GM12864 (cell line): ENCODE data around the gene EML1.

Experiments
- DNase-seq: peaks from one replicate; pipeline ENCODE4 v3.0.0-alpha.2; 2011; ENCODE audit warnings: low read depth
- H3K4me3 ChIP-seq: 2 replicates; pipeline ENCODE4 v1.5.1; 2011; ENCODE audit warnings: mild to moderate bottlenecking, low read depth, low read length, control low read depth
- TF ChIP-seq, protein P1 (sequence below): IDR thresholded peaks from 2 replicates; pipeline ENCODE4 v1.5.1; 2011; ENCODE audit warnings: low read depth, mild to moderate bottlenecking, moderate library complexity, low read length, control low read depth, inconsistent platforms; ENCODE audit errors: missing control alignments

Gene EML1

GRCh38 chr14:99855271-99855670, 62.1 kb downstream of the EML1 start:
- no peak for DNase-seq
- no peak overlapping the region for H3K4me3 ChIP-seq
- TF ChIP-seq, protein P1, sequence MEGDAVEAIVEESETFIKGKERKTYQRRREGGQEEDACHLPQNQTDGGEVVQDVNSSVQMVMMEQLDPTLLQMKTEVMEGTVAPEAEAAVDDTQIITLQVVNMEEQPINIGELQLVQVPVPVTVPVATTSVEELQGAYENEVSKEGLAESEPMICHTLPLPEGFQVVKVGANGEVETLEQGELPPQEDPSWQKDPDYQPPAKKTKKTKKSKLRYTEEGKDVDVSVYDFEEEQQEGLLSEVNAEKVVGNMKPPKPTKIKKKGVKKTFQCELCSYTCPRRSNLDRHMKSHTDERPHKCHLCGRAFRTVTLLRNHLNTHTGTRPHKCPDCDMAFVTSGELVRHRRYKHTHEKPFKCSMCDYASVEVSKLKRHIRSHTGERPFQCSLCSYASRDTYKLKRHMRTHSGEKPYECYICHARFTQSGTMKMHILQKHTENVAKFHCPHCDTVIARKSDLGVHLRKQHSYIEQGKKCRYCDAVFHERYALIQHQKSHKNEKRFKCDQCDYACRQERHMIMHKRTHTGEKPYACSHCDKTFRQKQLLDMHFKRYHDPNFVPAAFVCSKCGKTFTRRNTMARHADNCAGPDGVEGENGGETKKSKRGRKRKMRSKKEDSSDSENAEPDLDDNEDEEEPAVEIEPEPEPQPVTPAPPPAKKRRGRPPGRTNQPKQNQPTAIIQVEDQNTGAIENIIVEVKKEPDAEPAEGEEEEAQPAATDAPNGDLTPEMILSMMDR, result no peak

DNA sequence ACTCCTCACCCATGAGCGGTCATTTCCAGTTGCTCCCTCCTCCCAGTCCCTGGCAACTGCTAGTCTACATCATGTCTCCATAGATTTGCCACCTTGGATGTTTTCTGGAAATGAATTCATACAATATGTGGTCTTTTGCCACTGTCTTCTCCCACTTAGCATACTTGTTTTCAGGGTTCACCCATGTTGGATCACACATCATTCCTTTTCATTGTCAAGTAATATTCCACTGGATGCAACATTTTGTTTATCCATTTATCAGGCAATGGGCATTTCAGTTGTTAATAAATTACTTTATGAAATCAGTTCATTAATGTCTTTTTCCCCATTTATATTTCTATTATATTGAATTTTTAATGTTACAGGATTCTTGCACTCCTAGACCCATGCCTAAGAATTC, 64.3 kb downstream of the EML1 start:
- no peak overlapping the region for H3K4me3 ChIP-seq
- TF ChIP-seq, protein P1, result no peak
- DNase-seq, result no peak

DNA sequence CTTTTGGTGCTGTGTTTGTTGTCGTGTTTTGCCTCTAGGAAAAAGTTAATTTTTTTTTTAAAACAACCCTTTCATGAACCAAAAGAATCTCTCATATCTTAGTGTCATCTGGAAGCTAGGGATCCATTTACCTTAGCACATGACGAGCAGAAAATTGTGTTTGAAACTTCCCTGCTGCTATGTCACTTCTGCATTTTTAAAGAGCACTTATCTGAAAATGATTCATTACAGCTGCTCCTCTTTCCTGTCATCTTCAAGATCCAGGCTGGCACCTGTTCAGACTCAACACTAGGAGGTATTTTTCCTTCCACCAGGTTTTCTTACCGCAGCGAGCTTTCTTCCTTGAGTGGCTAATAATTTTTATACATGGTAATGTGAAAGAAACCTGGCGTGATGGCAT, 67.0 kb downstream of the EML1 start:
- no peak overlapping the region for H3K4me3 ChIP-seq
- DNase-seq, result no peak
- TF ChIP-seq, protein P1, result no peak

- DNase-seq, result no peak
- H3K4me3 ChIP-seq, result no peak overlapping the region
- TF ChIP-seq, protein P1, result no peak
Measured at GRCh38 chr14:99862136-99862535, 68.9 kb downstream of the EML1 start.

DNA sequence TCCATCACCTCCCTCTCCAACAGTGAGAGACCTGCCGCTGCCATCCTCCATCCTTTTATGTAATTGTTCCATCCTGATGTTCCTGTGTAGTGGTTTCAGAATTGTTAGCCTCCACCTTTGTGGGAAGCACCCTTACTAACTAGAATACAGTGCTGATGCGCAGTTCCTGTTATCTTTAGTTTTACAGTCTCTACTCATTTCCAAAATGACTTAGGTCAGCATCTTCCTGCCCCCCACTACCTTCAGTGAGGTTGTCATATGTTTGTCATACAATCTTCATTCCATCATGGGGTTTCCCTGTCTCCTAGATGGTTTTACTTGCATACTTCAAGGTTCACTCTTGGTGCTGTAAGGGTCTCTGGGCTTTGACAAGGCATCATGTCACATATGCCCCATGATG, 69.8 kb downstream of the EML1 start:
- TF ChIP-seq, protein P1, result no peak
- DNase-seq, result no peak
- H3K4me3 ChIP-seq, result no peak overlapping the region

- no peak for DNase-seq
- TF ChIP-seq, protein P1, result no peak
- H3K4me3 ChIP-seq, result no peak overlapping the region
Measured at GRCh38 chr14:99865408-99865807, 72.2 kb downstream of the EML1 start.

- TF ChIP-seq, protein P1, result no peak
- DNase-seq, result no peak
- H3K4me3 ChIP-seq, result no peak overlapping the region
Measured at GRCh38 chr14:99870617-99871016, 77.4 kb downstream of the EML1 start.
